Activated CD4-positive, alpha-beta T cell treated with anti-CD3 and anti-CD28 coated beads for 36 hours (primary cell): ENCODE results near the gene HEPHL1. TPM values are rescaled to one million over a fixed set of nuclear protein-coding genes. Genes with fewer than 3 reads are reported as not detected.

Source experiments
- ATAC-seq: fragments of 200-7000 bp; cut with Tn5 transposase; one replicate; pipeline ENCODE4 v1.10.0; 2021; ENCODE audit warnings: mild to moderate bottlenecking, moderate library complexity
- CTCF ChIA-PET: fragments of 350-600 bp; sonication (Branson Sonifier 250); formaldehyde crosslinking; loops from one replicate; lab custom pipeline; 2021; ENCODE audit warnings: antibody characterized with exemption; lab: Charles Lee
- POLR2A ChIA-PET: fragments of 350-600 bp; sonication (Branson Sonifier 250); formaldehyde crosslinking; loops from one replicate; lab custom pipeline; 2021; ENCODE audit warnings: antibody characterized with exemption, inconsistent platforms; lab: Charles Lee
- DNase-seq: peaks from one replicate; pipeline ENCODE4 v3.0.0-alpha.2; 2020
- H3K27ac Mint-ChIP-seq: one replicate; pipeline ENCODE4 v1.8.0; 2021; ENCODE audit warnings: mixed read lengths
- H3K27me3 Mint-ChIP-seq: one replicate; pipeline ENCODE4 v1.8.0; 2021; ENCODE audit warnings: mixed read lengths
- H3K36me3 Mint-ChIP-seq: one replicate; pipeline ENCODE4 v1.8.0; 2021; ENCODE audit warnings: low read depth, mixed read lengths
- H3K4me1 Mint-ChIP-seq: one replicate; pipeline ENCODE4 v1.8.0; 2021; ENCODE audit warnings: mixed read lengths
- H3K4me3 Mint-ChIP-seq: one replicate; pipeline ENCODE4 v1.8.0; 2021; ENCODE audit warnings: mild to moderate bottlenecking, moderate library complexity, mixed read lengths
- H3K9me3 Mint-ChIP-seq: one replicate; pipeline ENCODE4 v1.8.0; 2021; ENCODE audit warnings: low read depth, mixed read lengths
- intact Hi-C, 2 experiments: fragments of 100-400 bp; cut with DNase I in 1 of 2; cut with micrococcal nuclease in 1 of 2; formaldehyde crosslinking; loops; one replicate each; pipeline versions ENCODE4 v1.14.2 to v1.15.1; 2022 to 2024; cut with DNase I, micrococcal nuclease
- total RNA-seq, 2 experiments: library from RNA; stranded (reverse); gene quantifications; one replicate each; pipeline ENCODE4 v1.2.3, GENCODE V29; 2021

Gene HEPHL1
- total RNA-seq, 2 experiments from 2014 or later, result not detected

GRCh38 chr11:93988912-93989311 is 32.2 kb upstream of the HEPHL1 start:
- no peaks in the 10 kb centered on the region for H3K4me1 Mint-ChIP-seq
- ChIA-PET CTCF (no interaction called here), POLR2A (no interaction called here)
- H3K36me3 Mint-ChIP-seq, result no peaks in the 10 kb centered on the region
- H3K9me3 Mint-ChIP-seq, result peaks cover 7% of the 10 kb centered on the region
- ATAC-seq (no peak), DNase-seq (no peak)
- intact Hi-C loops, result no loop called here
- no peak overlapping the region for H3K27ac Mint-ChIP-seq
- peaks cover 9% of the 10 kb centered on the region for H3K27me3 Mint-ChIP-seq
- no peak overlapping the region for H3K4me3 Mint-ChIP-seq

GRCh38 chr11:93993747-93994146 is 27.4 kb upstream of the HEPHL1 start:
- no peaks in the 10 kb centered on the region for H3K4me1 Mint-ChIP-seq
- no peak overlapping the region for H3K4me3 Mint-ChIP-seq
- DNase-seq (no peak), ATAC-seq (no peak)
- H3K27ac Mint-ChIP-seq, result no peak overlapping the region
- ChIA-PET CTCF (no interaction called here), POLR2A (no interaction called here)
- no peaks in the 10 kb centered on the region for H3K36me3 Mint-ChIP-seq
- peaks cover 10% of the 10 kb centered on the region for H3K9me3 Mint-ChIP-seq
- intact Hi-C loops, result no loop called here
- peaks cover 4% of the 10 kb centered on the region for H3K27me3 Mint-ChIP-seq

- ChIA-PET CTCF (no interaction called here), POLR2A (no interaction called here)
- peaks cover 12% of the 10 kb centered on the region for H3K9me3 Mint-ChIP-seq
- no peak for DNase-seq
- H3K36me3 Mint-ChIP-seq, result no peaks in the 10 kb centered on the region
- H3K4me3 Mint-ChIP-seq, result no peak overlapping the region
- H3K4me1 Mint-ChIP-seq, result no peaks in the 10 kb centered on the region
- intact Hi-C loops, result no loop called here
- peaks cover 2% of the 10 kb centered on the region for H3K27me3 Mint-ChIP-seq
- no peak for ATAC-seq
- H3K27ac Mint-ChIP-seq, result no peak overlapping the region
Observed at GRCh38 chr11:93997741-93998140, 23.4 kb upstream of the HEPHL1 start.

GRCh38 chr11:94000659-94001058 is 20.5 kb upstream of the HEPHL1 start:
- H3K36me3 Mint-ChIP-seq, result no peaks in the 10 kb centered on the region
- H3K4me1 Mint-ChIP-seq, result no peaks in the 10 kb centered on the region
- intact Hi-C loops, result no loop called here
- H3K27me3 Mint-ChIP-seq, result peaks cover 4% of the 10 kb centered on the region
- ChIA-PET CTCF (no interaction called here), POLR2A (no interaction called here)
- DNase-seq, result no peak
- no peak overlapping the region for H3K4me3 Mint-ChIP-seq
- no peak overlapping the region for H3K27ac Mint-ChIP-seq
- ATAC-seq, result no peak
- H3K9me3 Mint-ChIP-seq, result peaks cover 2% of the 10 kb centered on the region

- POLR2A ChIA-PET, result no interaction called here
- Mint-ChIP-seq H3K27ac (no peak overlapping the region), H3K4me3 (no peak overlapping the region), H3K4me1 (no peaks in the 10 kb centered on the region), H3K27me3 (peaks cover 4% of the 10 kb centered on the region), H3K9me3 (peaks cover 2% of the 10 kb centered on the region), H3K36me3 (no peaks in the 10 kb centered on the region)
- ATAC-seq (no peak), DNase-seq (no peak)
- intact Hi-C loops, result no loop called here
- CTCF ChIA-PET, result no interaction called here
Observed at GRCh38 chr11:94002226-94002625, 18.9 kb upstream of the HEPHL1 start.

GRCh38 chr11:94007426-94007825 is 13.7 kb upstream of the HEPHL1 start:
- intact Hi-C loops, result no loop called here
- Mint-ChIP-seq H3K4me1 (no peaks in the 10 kb centered on the region), H3K36me3 (no peaks in the 10 kb centered on the region), H3K4me3 (no peak overlapping the region), H3K9me3 (no peaks in the 10 kb centered on the region), H3K27me3 (peaks cover 7% of the 10 kb centered on the region), H3K27ac (no peak overlapping the region)
- DNase-seq (no peak), ATAC-seq (no peak)
- ChIA-PET CTCF (no interaction called here), POLR2A (no interaction called here)

- POLR2A ChIA-PET, result no interaction called here
- intact Hi-C loops, result no loop called here
- CTCF ChIA-PET, result interaction anchor here (0.6 kb wide), 1 partner anchor 1131 kb away, joined by 3 read pairs; no protein-coding TSS in a partner anchor
- H3K4me3 Mint-ChIP-seq, result no peak overlapping the region
- H3K27me3 Mint-ChIP-seq, result peaks cover 7% of the 10 kb centered on the region
- H3K9me3 Mint-ChIP-seq, result no peaks in the 10 kb centered on the region
- no peaks in the 10 kb centered on the region for H3K36me3 Mint-ChIP-seq
- H3K27ac Mint-ChIP-seq, result no peak overlapping the region
- no peak for ATAC-seq
- DNase-seq, result no peak
- no peaks in the 10 kb centered on the region for H3K4me1 Mint-ChIP-seq
Observed at GRCh38 chr11:94007906-94008305, 13.2 kb upstream of the HEPHL1 start.

- peaks cover 5% of the 10 kb centered on the region for H3K27me3 Mint-ChIP-seq
- POLR2A ChIA-PET, result no interaction called here
- no peak for ATAC-seq
- no peak overlapping the region for H3K27ac Mint-ChIP-seq
- no peak for DNase-seq
- no peaks in the 10 kb centered on the region for H3K36me3 Mint-ChIP-seq
- intact Hi-C loops, result no loop called here
- H3K9me3 Mint-ChIP-seq, result no peaks in the 10 kb centered on the region
- no peaks in the 10 kb centered on the region for H3K4me1 Mint-ChIP-seq
- H3K4me3 Mint-ChIP-seq, result no peak overlapping the region
- CTCF ChIA-PET, result no interaction called here
Observed at GRCh38 chr11:94010136-94010535, 11.0 kb upstream of the HEPHL1 start.

- Mint-ChIP-seq H3K27me3 (peaks cover 5% of the 10 kb centered on the region), H3K4me1 (no peaks in the 10 kb centered on the region), H3K27ac (no peak overlapping the region), H3K4me3 (no peak overlapping the region), H3K36me3 (no peaks in the 10 kb centered on the region), H3K9me3 (no peaks in the 10 kb centered on the region)
- ChIA-PET CTCF (no interaction called here), POLR2A (no interaction called here)
- intact Hi-C loops, result no loop called here
- no peak for ATAC-seq
- no peak for DNase-seq
Observed at GRCh38 chr11:94011478-94011877, 9.7 kb upstream of the HEPHL1 start.

GRCh38 chr11:94017446-94017845 is 3.7 kb upstream of the HEPHL1 start:
- DNase-seq, result no peak
- ChIA-PET CTCF (no interaction called here), POLR2A (no interaction called here)
- intact Hi-C loops, result no loop called here
- ATAC-seq, result no peak
- Mint-ChIP-seq H3K9me3 (no peaks in the 10 kb centered on the region), H3K27me3 (no peaks in the 10 kb centered on the region), H3K4me3 (no peak overlapping the region), H3K36me3 (no peaks in the 10 kb centered on the region), H3K4me1 (no peaks in the 10 kb centered on the region), H3K27ac (no peak overlapping the region)

- ChIA-PET POLR2A (no interaction called here), CTCF (no interaction called here)
- no peaks in the 10 kb centered on the region for H3K27me3 Mint-ChIP-seq
- no peaks in the 10 kb centered on the region for H3K4me1 Mint-ChIP-seq
- DNase-seq (no peak), ATAC-seq (no peak)
- H3K9me3 Mint-ChIP-seq, result no peaks in the 10 kb centered on the region
- H3K27ac Mint-ChIP-seq, result no peak overlapping the region
- H3K4me3 Mint-ChIP-seq, result no peak overlapping the region
- H3K36me3 Mint-ChIP-seq, result no peaks in the 10 kb centered on the region
- intact Hi-C loops, result no loop called here
Observed at GRCh38 chr11:94018721-94019120, 2.4 kb upstream of the HEPHL1 start.

- intact Hi-C loops, result no loop called here
- no peak overlapping the region for H3K27ac Mint-ChIP-seq
- DNase-seq, result no peak
- CTCF ChIA-PET, result no interaction called here
- POLR2A ChIA-PET, result no interaction called here
- no peaks in the 10 kb centered on the region for H3K4me1 Mint-ChIP-seq
- H3K36me3 Mint-ChIP-seq, result no peaks in the 10 kb centered on the region
- H3K9me3 Mint-ChIP-seq, result no peaks in the 10 kb centered on the region
- H3K4me3 Mint-ChIP-seq, result no peak overlapping the region
- no peaks in the 10 kb centered on the region for H3K27me3 Mint-ChIP-seq
- no peak for ATAC-seq
Observed at GRCh38 chr11:94023856-94024255, 2.7 kb downstream of the HEPHL1 start.

GRCh38 chr11:94024547-94024946 is 3.4 kb downstream of the HEPHL1 start:
- no peaks in the 10 kb centered on the region for H3K27me3 Mint-ChIP-seq
- DNase-seq, result no peak
- intact Hi-C loops, result no loop called here
- ChIA-PET CTCF (no interaction called here), POLR2A (no interaction called here)
- H3K4me1 Mint-ChIP-seq, result no peaks in the 10 kb centered on the region
- no peak overlapping the region for H3K4me3 Mint-ChIP-seq
- H3K27ac Mint-ChIP-seq, result no peak overlapping the region
- ATAC-seq, result no peak
- no peaks in the 10 kb centered on the region for H3K9me3 Mint-ChIP-seq
- H3K36me3 Mint-ChIP-seq, result no peaks in the 10 kb centered on the region
